H1 (cell line): ENCODE data around the gene PPP1R7. TPM values are rescaled to one million over a fixed set of nuclear protein-coding genes. Genes with fewer than 3 reads are reported as not detected.

ENCODE experiments used
- CTCF ChIA-PET: fragments of 300-600 bp; sonication (Branson Sonifier 250); formaldehyde crosslinking; loops from one replicate; lab custom pipeline; 2021; ENCODE audit not compliant: partially characterized antibody; lab: Charles Lee
- POLR2A ChIA-PET: fragments of 300-600 bp; sonication (Branson Sonifier 250); formaldehyde crosslinking; loops from one replicate; lab custom pipeline; 2021; ENCODE audit warnings: inconsistent platforms; ENCODE audit not compliant: partially characterized antibody; lab: Charles Lee
- DNase-seq, 2 experiments: peaks; one replicate each; pipeline versions ENCODE4 v3.0.0 to v3.0.0-alpha.2; 2010 to 2022; ENCODE audit warnings: low spot score in 2 of 2, low read depth in 1 of 2, mixed read lengths in 1 of 2
- FAIRE-seq: peaks from 2 replicates; lab custom pipeline; 2011; peaks lifted over from hg19 to GRCh38; lab: Jason Lieb, UNC
- H2AFZ ChIP-seq: 2 replicates; pipeline ENCODE4 v1.8.1; 2012; ENCODE audit warnings: low read length, inconsistent platforms
- H2AK5ac ChIP-seq: 2 replicates; pipeline ENCODE4 v1.6.1; 2013; ENCODE audit warnings: low read depth, low read length
- H2BK120ac ChIP-seq: replicated peaks from 2 replicates; pipeline ENCODE3; 2013; ENCODE audit warnings: low read depth, low read length, inconsistent platforms
- H2BK12ac ChIP-seq: 2 replicates; pipeline ENCODE4 v1.6.1; 2013; ENCODE audit warnings: low read depth, low read length
- H2BK15ac ChIP-seq: 2 replicates; pipeline ENCODE4 v1.6.1; 2013; ENCODE audit warnings: low read length
- H2BK20ac ChIP-seq: 2 replicates; pipeline ENCODE4 v1.6.1; 2013; ENCODE audit warnings: low read length
- H2BK5ac ChIP-seq: 2 replicates; pipeline ENCODE4 v1.6.1; 2013; ENCODE audit warnings: low read depth, low read length
- H3K14ac ChIP-seq: 2 replicates; pipeline ENCODE4 v1.6.1; 2013; ENCODE audit warnings: inconsistent platforms; ENCODE audit not compliant: insufficient read length
- H3K18ac ChIP-seq: 2 replicates; pipeline ENCODE4 v1.6.1; 2013; ENCODE audit warnings: low read length; ENCODE audit errors: extremely low read depth
- H3K23ac ChIP-seq: 2 replicates; pipeline ENCODE4 v1.6.1; 2013; ENCODE audit warnings: inconsistent platforms; ENCODE audit not compliant: insufficient read length
- H3K23me2 ChIP-seq: 2 replicates; pipeline ENCODE4 v1.6.1; 2013; ENCODE audit warnings: low read depth, low read length
- H3K27ac ChIP-seq: 2 replicates; pipeline ENCODE4 v1.6.1; 2011; ENCODE audit warnings: low read depth, low read length, inconsistent platforms
- H3K27me3 ChIP-seq, 4 experiments: replicated peaks in 1 of 4; 1 replicate in 1 of 4; 2 replicates in 3 of 4; pipeline versions ENCODE4 v1.6.1 to v1.8.1; 2011 to 2013; ENCODE audit warnings: low read length in 3 of 4, mild to moderate bottlenecking in 3 of 4, inconsistent platforms in 2 of 4, mixed read lengths in 2 of 4, moderate library complexity in 1 of 4; ENCODE audit not compliant: control insufficient read depth in 3 of 4, insufficient read depth in 3 of 4; ENCODE audit errors: extremely low read depth in 1 of 4
- H3K36me3 ChIP-seq, 4 experiments: 2 replicates each; pipeline versions ENCODE4 v1.6.1 to v1.8.1; 2011 to 2013; ENCODE audit warnings: mild to moderate bottlenecking in 4 of 4, low read length in 3 of 4, moderate library complexity in 2 of 4, control low read depth in 1 of 4, inconsistent platforms in 1 of 4; ENCODE audit not compliant: insufficient read depth in 4 of 4, control insufficient read depth in 2 of 4
- H3K4ac ChIP-seq: replicated peaks from 2 replicates; pipeline ENCODE3; 2013; ENCODE audit warnings: low read length, low read depth, mixed read lengths, inconsistent platforms; ENCODE audit not compliant: insufficient read length
- H3K4me1 ChIP-seq, 4 experiments: replicated peaks in 1 of 4; 1 replicate in 1 of 4; 2 replicates in 3 of 4; pipeline versions ENCODE4 v1.6.1 to v1.8.1; 2011 to 2013; ENCODE audit warnings: low read length in 3 of 4, inconsistent platforms in 2 of 4, mixed read lengths in 1 of 4; ENCODE audit not compliant: insufficient read depth in 4 of 4, control insufficient read depth in 3 of 4
- H3K4me2 ChIP-seq, 2 experiments: 2 replicates each; pipeline versions ENCODE4 v1.6.1 to v1.8.1; 2011 to 2013; ENCODE audit warnings: low read depth in 2 of 2, low read length in 2 of 2, control low read depth in 1 of 2, inconsistent platforms in 1 of 2, mild to moderate bottlenecking in 1 of 2; ENCODE audit not compliant: insufficient read depth in 1 of 2
- H3K4me3 ChIP-seq, 4 experiments: fragments of 200-600, 300-600 bp in 1 of 4; sonication (generic), shearing (Covaris generic), sonication (Bioruptor Twin) in 1 of 4; 2 replicates each; pipeline versions ENCODE4 v1.5.1 to v1.8.1; 2011 to 2016; ENCODE audit warnings: low read length in 4 of 4, low read depth in 3 of 4, control low read depth in 2 of 4, inconsistent platforms in 2 of 4, mild to moderate bottlenecking in 2 of 4, mixed read lengths in 1 of 4, moderate library complexity in 1 of 4; ENCODE audit not compliant: insufficient read depth in 2 of 4; ENCODE audit errors: extremely low read depth in 1 of 4
- H3K56ac ChIP-seq: replicated peaks from 2 replicates; pipeline ENCODE3; 2013; ENCODE audit warnings: low read depth, mild to moderate bottlenecking, mixed read lengths, low read length, inconsistent platforms; ENCODE audit not compliant: insufficient read length
- H3K79me1 ChIP-seq: 2 replicates; pipeline ENCODE4 v1.6.1; 2013; ENCODE audit warnings: low read depth, low read length, control low read depth
- H3K79me2 ChIP-seq, 2 experiments: 2 replicates each; pipeline versions ENCODE4 v1.6.1 to v1.8.1; 2012 to 2013; ENCODE audit warnings: low read length in 2 of 2, mild to moderate bottlenecking in 2 of 2, inconsistent platforms in 1 of 2; ENCODE audit not compliant: insufficient read depth in 2 of 2, control insufficient read depth in 1 of 2
- H3K9ac ChIP-seq, 4 experiments: replicated peaks in 1 of 4; 1 replicate in 1 of 4; 2 replicates in 3 of 4; pipeline versions ENCODE4 v1.6.1 to v1.8.1; 2011 to 2013; ENCODE audit warnings: low read depth in 3 of 4, low read length in 3 of 4, control low read depth in 2 of 4, mild to moderate bottlenecking in 2 of 4, moderate library complexity in 2 of 4, inconsistent platforms in 1 of 4; ENCODE audit errors: extremely low read depth in 1 of 4
- H3K9me3 ChIP-seq, 2 experiments: 2 replicates each; pipeline versions ENCODE4 v1.6.1 to v1.8.1; 2012 to 2013; ENCODE audit warnings: mild to moderate bottlenecking in 2 of 2, moderate library complexity in 2 of 2, control low read depth in 1 of 2, inconsistent platforms in 1 of 2, low read depth in 1 of 2, low read length in 1 of 2, mixed read lengths in 1 of 2; ENCODE audit not compliant: insufficient read depth in 2 of 2
- H4K20me1 ChIP-seq, 2 experiments: replicated peaks in 1 of 2; 2 replicates each; pipeline versions ENCODE3 to v1.8.1; 2011 to 2013; ENCODE audit warnings: inconsistent platforms in 2 of 2, low read length in 2 of 2, mild to moderate bottlenecking in 1 of 2; ENCODE audit not compliant: insufficient read depth in 2 of 2, control insufficient read depth in 1 of 2
- H4K5ac ChIP-seq: 2 replicates; pipeline ENCODE4 v1.6.1; 2013; ENCODE audit warnings: low read length, low read depth, mixed read lengths, inconsistent platforms; ENCODE audit not compliant: insufficient read length
- H4K8ac ChIP-seq: 2 replicates; pipeline ENCODE4 v1.8.0; 2013; ENCODE audit warnings: mild to moderate bottlenecking, moderate library complexity, low read length, inconsistent platforms; ENCODE audit not compliant: insufficient read depth; ENCODE audit errors: extremely low read depth
- H4K91ac ChIP-seq: replicated peaks from 2 replicates; pipeline ENCODE3; 2013; ENCODE audit warnings: low read length, mixed read lengths, inconsistent platforms; ENCODE audit not compliant: insufficient read length
- CBX8 ChIP-seq: fragments of 300-800, 300-1000 bp; sonication (generic); IDR thresholded peaks from 2 replicates; pipeline ENCODE4 v1.7.1; 2016; ENCODE audit warnings: low read depth, low read length, borderline replicate concordance
- FOSL1 ChIP-seq: IDR thresholded peaks from 2 replicates; pipeline ENCODE4 v1.6.1; 2011; ENCODE audit warnings: mild to moderate bottlenecking, low read depth, low read length, moderate library complexity; ENCODE audit not compliant: insufficient read depth
- KDM1A ChIP-seq: fragments of 200-600, 300-600 bp; sonication (generic); IDR thresholded peaks from 2 replicates; pipeline ENCODE4 v1.7.1; 2016; ENCODE audit warnings: mild to moderate bottlenecking, low read length, borderline replicate concordance
- KDM4A ChIP-seq: IDR thresholded peaks from one replicate; pipeline ENCODE4 v1.7.1; 2012; ENCODE audit warnings: low read depth, mild to moderate bottlenecking, moderate library complexity, low read length, inconsistent platforms; ENCODE audit not compliant: severe bottlenecking
- POLR2A ChIP-seq, 2 experiments: IDR thresholded peaks; 1 replicate in 1 of 2; 2 replicates in 1 of 2; pipeline ENCODE4 v1.6.1; 2011; ENCODE audit warnings: low read depth in 2 of 2, low read length in 2 of 2, mild to moderate bottlenecking in 2 of 2; ENCODE audit errors: control extremely low read depth in 1 of 2
- POU5F1 ChIP-seq: IDR thresholded peaks from 2 replicates; pipeline ENCODE4 v1.6.1; 2011; ENCODE audit warnings: low read depth, mild to moderate bottlenecking, low read length, moderate library complexity
- SIX5 ChIP-seq: IDR thresholded peaks from 2 replicates; pipeline ENCODE4 v1.6.1; 2011; ENCODE audit warnings: mild to moderate bottlenecking, low read depth, low read length
- ZNF274 ChIP-seq: IDR thresholded peaks from 2 replicates; pipeline ENCODE4 v1.7.0; 2012; ENCODE audit warnings: low read length, borderline replicate concordance; ENCODE audit errors: extremely low read depth
- WGBS, 2 experiments: shearing (Covaris generic) in 1 of 2; methylation state at CpG; one replicate each; pipeline versions ENCODE4 v1.1.6 to v1.1.7; 2013 to 2015; ENCODE audit warnings: low lambda C conversion rate in 2 of 2, mixed read lengths in 2 of 2, inconsistent platforms in 1 of 2, low coverage in 1 of 2, missing lambda C conversion rate in 1 of 2; ENCODE audit not compliant: insufficient replicate concordance in 2 of 2, insufficient coverage in 1 of 2, insufficient read length in 1 of 2; ENCODE audit errors: extremely low coverage in 1 of 2, missing lambda C conversion rate in 1 of 2; 5-methylcytosine and 5-hydroxymethylcytosine counted together
- polyA plus RNA-seq, 7 experiments: library from polyadenylated mRNA; depleted of rRNA in 3 of 7; stranded (reverse) in 5 of 7; unstranded in 2 of 7; fragments of >200 nt in 5 of 7; fragments of 200-250 nt in 2 of 7; gene quantifications; 1 replicate in 5 of 7; 2 replicates in 1 of 7; 4 replicates in 1 of 7; pipeline versions ENCODE4 v1.2.1 to v1.2.3, GENCODE V29; 2011 to 2013; ENCODE audit warnings: missing spikeins in 2 of 7, mixed read lengths in 2 of 7
- total RNA-seq: library from RNA; stranded (reverse); fragmentation: NEBNext Ultra II Directional; extraction: Animal tissue kit (Norgen Biotek cat#: 25700); gene quantifications from 2 replicates; pipeline ENCODE4 v1.2.1, GENCODE V29; 2021
- TF ChIP-seq, protein P1 (sequence below): IDR thresholded peaks from 2 replicates; pipeline ENCODE4 v1.6.1; 2011; ENCODE audit warnings: low read depth, mild to moderate bottlenecking, low read length; ENCODE audit not compliant: insufficient read depth
- TF ChIP-seq, protein P2 (sequence below): IDR thresholded peaks from 2 replicates; pipeline ENCODE4 v1.6.1; 2012; ENCODE audit warnings: low read length, inconsistent platforms
- TF ChIP-seq, protein P3 (sequence below): IDR thresholded peaks from 2 replicates; pipeline ENCODE4 v1.6.1; 2011; ENCODE audit warnings: low read length, improper control_type of control experiment

PPP1R7 gene
- total and polyA plus RNA-seq, 2 of the 8 experiments (the other 6 are each of a cell fraction or from before 2014, with no cell fraction given), result 22.2 to 64.0 TPM

DNA sequence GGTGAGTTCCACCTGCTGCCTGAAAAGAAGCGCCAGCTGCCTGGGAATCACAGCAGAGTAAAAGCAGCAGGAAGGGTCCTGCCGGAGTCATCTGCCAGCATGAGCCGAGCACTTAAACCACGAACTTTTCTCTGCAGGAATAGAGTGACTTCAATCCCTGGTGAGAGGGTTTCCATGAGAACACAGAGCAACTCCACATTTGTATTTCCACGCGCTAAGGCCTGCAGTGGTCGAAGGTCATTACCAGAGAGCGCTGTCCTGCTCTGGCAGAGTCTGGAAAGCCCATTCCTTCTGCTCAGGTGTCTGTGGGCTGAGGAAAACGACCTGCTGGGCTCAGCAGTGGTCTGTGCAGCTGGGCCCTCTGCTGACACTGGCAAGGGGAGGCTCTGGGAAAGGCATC is 7.7 kb upstream of the PPP1R7 start:
- Histone ChIP-seq H3K79me1 (peaks cover 8% of the 10 kb centered on the region), H3K18ac (no peak overlapping the region), H3K36me3 (peaks cover 5 to 17% (median 9%) of the 10 kb centered on the region in 4 experiments; a peak in 7 of 8 replicates), H4K5ac (no peak overlapping the region), H2BK120ac (no peak overlapping the region), H2AFZ (no peak overlapping the region), H3K56ac (no peak overlapping the region), H2AK5ac (no peak overlapping the region), H3K14ac (no peak overlapping the region), H2BK5ac (no peak overlapping the region), H3K4me2 (no peak overlapping the region), H3K23ac (no peak overlapping the region), H3K9ac (no peak overlapping the region), H2BK20ac (no peak overlapping the region), H3K23me2 (0 out of 2 replicates have a peak, but pooled peaks cover 3% of the 10 kb centered on the region), H2BK12ac (no peak overlapping the region), H3K79me2 (peaks cover 4 to 21% of the 10 kb centered on the region in 2 experiments; a peak in 3 of 4 replicates), H3K27me3 (no peaks in the 10 kb centered on the region; a peak in 1 of 7 replicates), H3K27ac (no peak overlapping the region), H3K4me1 (no peaks in the 10 kb centered on the region), H3K4ac (no peak overlapping the region), H3K9me3 (no peaks in the 10 kb centered on the region), H4K91ac (no peak overlapping the region), H4K8ac (no peak overlapping the region), H2BK15ac (no peak overlapping the region), H3K4me3 (no peak overlapping the region), H4K20me1 (peaks cover 0 to 16% of the 10 kb centered on the region in 2 experiments)
- DNase-seq (no peak), FAIRE-seq (no peak)
- WGBS, 2 experiments, result 88% methylated on average over 9 of the region's 9 CpGs; no CpG with 5 or more reads in 1 of the 2 experiments
- ChIA-PET CTCF (interaction anchor here (0.7 to 0.9 kb wide), 2 partner anchors 84 to 123 kb away, joined by 3 to 4 read pairs; no protein-coding TSS in a partner anchor), POLR2A (no interaction called here)
- TF ChIP-seq, protein P1, sequence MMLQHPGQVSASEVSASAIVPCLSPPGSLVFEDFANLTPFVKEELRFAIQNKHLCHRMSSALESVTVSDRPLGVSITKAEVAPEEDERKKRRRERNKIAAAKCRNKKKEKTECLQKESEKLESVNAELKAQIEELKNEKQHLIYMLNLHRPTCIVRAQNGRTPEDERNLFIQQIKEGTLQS, result no peak
- TF ChIP-seq POU5F1 (no peak), KDM1A (no peak), KDM4A (no peak), CBX8 (no peak), FOSL1 (no peak), SIX5 (no peak), ZNF274 (no peak), POLR2A (IDR thresholded peaks at IDR 0.05; ENCODE audit: control extremely low read depth in 1 of 2, low read depth in 2 of 2, low read length in 2 of 2) (no peak)
- TF ChIP-seq, protein P2, sequence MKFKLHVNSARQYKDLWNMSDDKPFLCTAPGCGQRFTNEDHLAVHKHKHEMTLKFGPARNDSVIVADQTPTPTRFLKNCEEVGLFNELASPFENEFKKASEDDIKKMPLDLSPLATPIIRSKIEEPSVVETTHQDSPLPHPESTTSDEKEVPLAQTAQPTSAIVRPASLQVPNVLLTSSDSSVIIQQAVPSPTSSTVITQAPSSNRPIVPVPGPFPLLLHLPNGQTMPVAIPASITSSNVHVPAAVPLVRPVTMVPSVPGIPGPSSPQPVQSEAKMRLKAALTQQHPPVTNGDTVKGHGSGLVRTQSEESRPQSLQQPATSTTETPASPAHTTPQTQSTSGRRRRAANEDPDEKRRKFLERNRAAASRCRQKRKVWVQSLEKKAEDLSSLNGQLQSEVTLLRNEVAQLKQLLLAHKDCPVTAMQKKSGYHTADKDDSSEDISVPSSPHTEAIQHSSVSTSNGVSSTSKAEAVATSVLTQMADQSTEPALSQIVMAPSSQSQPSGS, result no peak
- TF ChIP-seq, protein P3, sequence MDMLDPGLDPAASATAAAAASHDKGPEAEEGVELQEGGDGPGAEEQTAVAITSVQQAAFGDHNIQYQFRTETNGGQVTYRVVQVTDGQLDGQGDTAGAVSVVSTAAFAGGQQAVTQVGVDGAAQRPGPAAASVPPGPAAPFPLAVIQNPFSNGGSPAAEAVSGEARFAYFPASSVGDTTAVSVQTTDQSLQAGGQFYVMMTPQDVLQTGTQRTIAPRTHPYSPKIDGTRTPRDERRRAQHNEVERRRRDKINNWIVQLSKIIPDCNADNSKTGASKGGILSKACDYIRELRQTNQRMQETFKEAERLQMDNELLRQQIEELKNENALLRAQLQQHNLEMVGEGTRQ, result no peak
